Spinal cord (tissue), 10 donors: ENCODE measurements around the gene SLC26A8. TPM values are rescaled to one million over a fixed set of nuclear protein-coding genes. Genes with fewer than 3 reads are reported as not detected.
"Not testable (repeated sequence)": the region's sequence is repeated elsewhere in the genome, so short reads cannot be mapped to it uniquely, and the experiment has no call there.

ENCODE experiments used
- DNase-seq, 6 donors: peaks; one replicate each; pipeline versions ENCODE4 v3.0.0 to v3.0.0-alpha.2; 2013 to 2015; ENCODE audit warnings: low spot score in 6 of 6, low read depth in 4 of 6
- H3K27ac ChIP-seq: one replicate; pipeline ENCODE4 v1.5.1; 2013; ENCODE audit warnings: low read depth, low read length, control low read depth
- H3K27me3 ChIP-seq: one replicate; pipeline ENCODE4 v1.6.1; 2013; ENCODE audit warnings: low read length; ENCODE audit not compliant: control insufficient read depth, insufficient read depth
- H3K36me3 ChIP-seq: one replicate; pipeline ENCODE4 v1.6.1; 2013; ENCODE audit warnings: low read length; ENCODE audit not compliant: control insufficient read depth, insufficient read depth
- H3K4me1 ChIP-seq: one replicate; pipeline ENCODE4 v1.6.1; 2013; ENCODE audit warnings: low read length; ENCODE audit not compliant: control insufficient read depth, insufficient read depth
- H3K4me3 ChIP-seq: one replicate; pipeline ENCODE4 v1.5.1; 2013; ENCODE audit warnings: low read depth, low read length, control low read depth
- H3K9me3 ChIP-seq: one replicate; pipeline ENCODE4 v1.6.1; 2013; ENCODE audit warnings: low read length; ENCODE audit not compliant: control insufficient read depth, insufficient read depth
- WGBS: methylation state at CpG from one replicate; pipeline ENCODE4 v1.1.5; 2013; ENCODE audit warnings: missing lambda C conversion rate; ENCODE audit not compliant: insufficient coverage; 5-methylcytosine and 5-hydroxymethylcytosine counted together
- polyA plus RNA-seq, 2 donors: library from polyadenylated mRNA; unstranded; fragments of 120-200 nt; gene quantifications; one replicate each; pipeline ENCODE4 v1.2.1, GENCODE V29; 2013; ENCODE audit not compliant: insufficient read length in 2 of 2
- total RNA-seq, 2 donors: library from RNA; depleted of rRNA in 1 of 2; stranded (reverse); fragments of 120-200 nt in 1 of 2; fragments of >200 nt in 1 of 2; gene quantifications; one replicate each; pipeline versions ENCODE4 v1.2.3 to v1.2.4, GENCODE V29; 2013 to 2014
- donor health status: healthy.

The SLC26A8 gene
- total and polyA plus RNA-seq, 4 donors = 0.77 to 5.7 (median 4.9) TPM

DNA sequence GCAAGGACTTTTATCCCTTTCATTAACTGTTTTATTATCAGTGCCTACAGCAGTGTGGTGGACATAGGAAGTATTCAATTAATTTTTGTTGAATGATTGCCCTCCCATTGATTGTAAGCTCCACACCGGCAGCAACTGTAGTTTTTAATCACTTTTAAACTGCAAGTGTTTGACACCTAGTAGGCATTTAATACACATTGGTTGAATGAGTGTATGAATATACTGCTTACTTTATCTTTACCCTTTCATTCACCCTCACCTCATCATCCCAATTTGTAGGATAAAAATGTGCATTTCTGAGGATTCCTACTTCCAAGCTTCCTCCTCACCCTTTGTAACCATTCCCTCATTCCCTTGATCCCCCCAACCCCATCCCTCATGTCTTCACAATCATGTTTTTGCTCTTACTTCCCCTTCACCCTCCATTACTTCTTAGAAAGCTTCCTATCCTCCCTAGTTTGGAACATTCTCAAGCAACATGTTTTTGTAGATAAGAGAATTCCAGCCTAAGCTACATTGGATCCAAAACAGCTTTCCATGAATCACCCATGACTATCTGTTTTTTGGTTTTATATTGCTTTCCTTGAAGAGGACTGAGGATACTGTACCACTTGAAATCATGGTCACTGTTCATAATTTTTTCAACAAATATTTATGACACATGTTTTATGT, 955 bp upstream of the SLC26A8 start:
- Histone ChIP-seq H3K27ac (no peak overlapping the region), H3K4me1 (peaks cover 8% of the 10 kb centered on the region), H3K36me3 (peaks cover 2% of the 10 kb centered on the region), H3K9me3 (no peaks in the 10 kb centered on the region), H3K4me3 (no peak overlapping the region), H3K27me3 (peaks cover 11% of the 10 kb centered on the region)
- WGBS = no CpG with 5 or more reads among the region's 1 CpG
- DNase-seq = no peak

DNA sequence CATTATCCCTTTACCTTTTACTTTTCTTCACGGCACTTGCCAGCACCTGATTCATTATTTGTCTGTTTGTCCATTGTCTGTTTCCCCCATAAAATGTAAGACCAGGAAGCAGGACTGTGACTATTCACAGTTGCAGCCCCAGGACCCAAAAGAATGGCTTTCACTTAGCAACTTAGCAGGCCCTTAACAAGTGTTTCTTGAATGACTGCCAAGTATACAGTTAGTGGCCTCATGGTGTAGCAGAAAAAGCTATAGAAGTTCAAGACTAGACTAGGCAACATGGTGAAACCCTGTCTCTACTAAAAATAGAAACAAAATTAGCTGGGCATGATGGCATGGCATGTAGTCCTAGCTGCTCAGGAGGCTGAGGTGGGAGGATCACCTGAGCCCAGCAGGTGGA, 4.3 kb downstream of the SLC26A8 start:
- DNase-seq = peak in 1 of 6 donors; percentile 49
- H3K9me3 ChIP-seq = no peaks in the 10 kb centered on the region
- H3K27ac ChIP-seq = no peak overlapping the region
- H3K36me3 ChIP-seq = peaks cover 3% of the 10 kb centered on the region
- peaks cover 11% of the 10 kb centered on the region for H3K27me3 ChIP-seq
- no peak overlapping the region for H3K4me3 ChIP-seq
- no peaks in the 10 kb centered on the region for H3K4me1 ChIP-seq
- 25% methylated on average over 1 of the region's 1 CpG for WGBS

DNA sequence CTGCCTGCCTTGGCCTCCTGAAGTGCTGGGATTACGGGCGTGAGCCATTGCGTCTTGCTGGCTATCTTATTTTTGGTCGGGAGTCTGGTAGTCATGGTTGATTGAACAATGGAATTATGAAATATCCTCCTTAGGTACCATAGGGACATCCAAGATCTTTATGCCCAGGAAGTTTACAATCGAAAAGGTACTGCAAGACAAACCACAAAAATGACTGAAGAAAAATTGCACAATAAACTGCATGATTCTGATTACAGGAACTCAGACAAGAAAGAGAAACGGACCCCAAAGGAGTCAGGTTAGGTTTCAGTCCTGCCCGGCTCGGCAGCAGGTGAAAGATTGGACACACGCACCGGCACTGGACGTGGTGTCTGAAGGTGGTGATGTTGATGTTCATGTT, 5.3 kb downstream of the SLC26A8 start:
- DNase-seq = no peak
- 73% methylated on average over 6 of the region's 11 CpGs for WGBS
- H3K27ac ChIP-seq = no peak overlapping the region
- peaks cover 3% of the 10 kb centered on the region for H3K36me3 ChIP-seq
- no peak overlapping the region for H3K4me3 ChIP-seq
- no peaks in the 10 kb centered on the region for H3K4me1 ChIP-seq
- no peaks in the 10 kb centered on the region for H3K9me3 ChIP-seq
- H3K27me3 ChIP-seq = peaks cover 4% of the 10 kb centered on the region

DNA sequence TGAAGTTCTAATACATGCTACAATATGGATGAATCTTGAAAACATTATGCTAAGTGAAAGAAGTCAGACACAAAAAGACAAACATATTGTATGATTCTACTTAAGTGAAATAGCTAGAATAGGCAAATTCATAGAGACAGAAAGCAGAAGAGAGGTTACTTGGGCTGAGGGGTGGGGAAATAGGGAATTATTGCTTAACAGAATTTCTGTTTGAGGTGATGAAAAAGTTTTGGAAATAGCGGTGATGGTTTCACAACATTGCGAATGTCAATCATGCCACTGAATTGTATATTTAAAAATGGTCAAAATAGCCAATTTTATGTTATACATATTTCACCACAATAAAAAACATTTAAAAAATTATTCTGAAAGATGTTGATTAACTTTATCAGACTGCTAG, 6.1 kb downstream of the SLC26A8 start:
- no peak for DNase-seq
- H3K27me3 ChIP-seq = no peaks in the 10 kb centered on the region
- no peaks in the 10 kb centered on the region for H3K9me3 ChIP-seq
- H3K4me1 ChIP-seq = no peaks in the 10 kb centered on the region
- peaks cover 3% of the 10 kb centered on the region for H3K36me3 ChIP-seq
- no peak overlapping the region for H3K27ac ChIP-seq
- no CpG with 5 or more reads among the region's 2 CpGs for WGBS
- no peak overlapping the region for H3K4me3 ChIP-seq

DNA sequence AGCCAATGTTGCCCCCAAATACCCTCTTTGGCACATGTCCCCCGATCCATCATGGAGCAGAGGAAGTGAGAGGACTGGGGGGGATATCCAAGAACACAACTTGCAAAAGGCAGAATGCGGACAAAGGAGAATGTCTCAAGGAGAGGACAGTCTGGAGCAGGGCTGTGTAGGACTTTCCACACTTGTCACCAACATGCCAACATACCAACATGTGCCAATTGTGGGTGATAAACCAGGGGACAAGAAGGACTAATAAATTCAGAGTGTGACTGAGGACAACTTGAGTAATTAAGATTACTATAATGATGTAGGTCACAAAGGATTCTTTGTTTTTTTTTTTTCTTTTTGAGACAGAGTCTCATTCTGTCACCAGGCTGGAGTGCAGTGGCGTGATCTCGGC, 8.8 kb downstream of the SLC26A8 start:
- Histone ChIP-seq H3K9me3 (no peaks in the 10 kb centered on the region), H3K4me3 (no peak overlapping the region), H3K36me3 (peaks cover 3% of the 10 kb centered on the region), H3K4me1 (no peaks in the 10 kb centered on the region), H3K27me3 (no peaks in the 10 kb centered on the region), H3K27ac (no peak overlapping the region)
- peak in 1 of 6 donors; percentile 16 for DNase-seq
- WGBS = no CpG with 5 or more reads among the region's 4 CpGs

DNA sequence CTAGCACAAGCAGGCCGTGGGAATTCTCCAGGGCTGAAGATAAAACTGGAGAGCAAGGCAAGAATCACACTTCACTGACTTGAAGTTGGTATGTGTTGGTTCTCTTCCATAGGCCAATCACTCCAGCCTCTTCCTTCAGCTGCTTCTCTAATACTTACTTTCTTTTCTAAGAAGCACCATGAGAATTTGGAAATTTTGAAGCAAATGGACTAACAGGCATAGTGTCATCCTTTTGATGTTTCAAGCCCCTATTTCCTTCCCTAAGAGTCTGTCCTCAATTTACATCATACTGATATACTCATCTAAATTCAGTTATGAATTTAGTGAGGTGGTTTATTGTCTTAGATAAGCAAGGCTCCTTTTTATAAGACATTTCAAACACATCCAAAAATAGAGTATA, 24.0 kb downstream of the SLC26A8 start:
- H3K27me3 ChIP-seq = no peaks in the 10 kb centered on the region
- WGBS = no CpG with 5 or more reads among the region's 1 CpG
- H3K27ac ChIP-seq = no peak overlapping the region
- no peak for DNase-seq
- H3K4me3 ChIP-seq = no peak overlapping the region
- H3K4me1 ChIP-seq = no peaks in the 10 kb centered on the region
- H3K9me3 ChIP-seq = no peaks in the 10 kb centered on the region
- H3K36me3 ChIP-seq = no peaks in the 10 kb centered on the region

DNA sequence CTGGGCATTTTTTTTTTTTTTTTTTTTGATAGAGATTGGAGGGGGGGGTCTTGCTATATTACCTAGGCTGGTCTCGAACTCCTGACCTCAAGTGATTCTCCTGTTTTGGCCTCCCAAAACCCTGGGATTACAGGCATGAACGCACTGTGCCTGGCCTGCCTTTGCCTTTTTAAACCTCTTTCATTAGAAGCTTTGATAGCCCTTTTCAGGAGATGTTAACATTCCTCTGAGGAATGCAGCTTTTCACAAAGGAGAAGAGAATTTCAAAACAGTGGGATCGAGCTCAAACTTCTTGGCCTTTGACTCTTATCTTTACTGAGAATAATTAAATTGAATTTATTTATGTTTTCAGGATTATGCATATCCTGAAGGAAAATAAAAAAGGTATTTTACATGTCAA, 31.3 kb downstream of the SLC26A8 start:
- no peak overlapping the region for H3K4me3 ChIP-seq
- H3K27ac ChIP-seq = no peak overlapping the region
- DNase-seq = no peak
- no peaks in the 10 kb centered on the region for H3K36me3 ChIP-seq
- WGBS = 53% methylated on average over 2 of the region's 3 CpGs
- H3K9me3 ChIP-seq = no peaks in the 10 kb centered on the region
- no peaks in the 10 kb centered on the region for H3K4me1 ChIP-seq
- H3K27me3 ChIP-seq = no peaks in the 10 kb centered on the region

DNA sequence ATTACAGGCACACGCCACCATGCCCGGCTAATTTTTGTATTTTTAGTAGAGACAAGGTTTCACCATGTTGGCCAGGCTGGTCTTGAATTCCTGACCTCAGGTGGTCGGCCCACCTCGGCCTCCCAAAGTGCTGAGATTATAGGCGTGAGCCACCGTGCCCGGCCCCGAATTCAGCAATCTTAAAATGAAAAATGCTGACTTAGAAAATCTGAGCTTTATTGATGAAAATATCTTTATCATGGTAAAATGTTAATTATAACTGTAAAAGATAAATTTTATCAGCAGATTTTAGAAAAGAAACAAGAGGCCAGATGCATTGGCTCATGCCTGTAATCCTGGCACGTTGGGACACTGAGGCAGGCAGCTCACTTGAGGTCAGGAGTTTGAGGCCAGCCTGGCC, 36.4 kb downstream of the SLC26A8 start:
- WGBS = 97% methylated on average over 4 of the region's 9 CpGs
- not testable (repeated sequence) for H3K4me3 ChIP-seq, H3K4me1 ChIP-seq, DNase-seq, H3K27me3 ChIP-seq, H3K36me3 ChIP-seq, H3K27ac ChIP-seq, H3K9me3 ChIP-seq

DNA sequence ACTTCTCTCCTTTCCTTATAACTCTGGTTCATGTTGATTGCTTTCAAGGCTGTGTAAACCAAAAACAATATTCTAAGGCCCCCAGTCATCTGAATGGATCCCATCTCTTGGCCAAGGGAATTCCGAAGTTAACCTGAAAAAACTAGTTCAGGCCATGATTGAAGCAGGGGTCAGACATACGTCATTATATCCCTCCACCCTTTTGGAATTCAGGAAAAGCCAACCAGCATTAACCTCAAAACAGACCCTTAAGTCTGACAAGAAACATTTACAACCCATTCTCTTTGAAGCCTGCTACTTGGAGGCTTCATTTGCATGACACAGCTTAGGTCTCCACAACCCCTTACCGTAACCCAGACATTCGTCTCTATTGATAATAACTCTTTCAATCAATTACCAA, 39.7 kb downstream of the SLC26A8 start:
- DNase-seq = no peak
- no peaks in the 10 kb centered on the region for H3K27me3 ChIP-seq
- H3K36me3 ChIP-seq = no peaks in the 10 kb centered on the region
- WGBS = 52% methylated on average over 3 of the region's 4 CpGs
- H3K4me3 ChIP-seq = no peak overlapping the region
- no peak overlapping the region for H3K27ac ChIP-seq
- no peaks in the 10 kb centered on the region for H3K9me3 ChIP-seq
- H3K4me1 ChIP-seq = no peaks in the 10 kb centered on the region

DNA sequence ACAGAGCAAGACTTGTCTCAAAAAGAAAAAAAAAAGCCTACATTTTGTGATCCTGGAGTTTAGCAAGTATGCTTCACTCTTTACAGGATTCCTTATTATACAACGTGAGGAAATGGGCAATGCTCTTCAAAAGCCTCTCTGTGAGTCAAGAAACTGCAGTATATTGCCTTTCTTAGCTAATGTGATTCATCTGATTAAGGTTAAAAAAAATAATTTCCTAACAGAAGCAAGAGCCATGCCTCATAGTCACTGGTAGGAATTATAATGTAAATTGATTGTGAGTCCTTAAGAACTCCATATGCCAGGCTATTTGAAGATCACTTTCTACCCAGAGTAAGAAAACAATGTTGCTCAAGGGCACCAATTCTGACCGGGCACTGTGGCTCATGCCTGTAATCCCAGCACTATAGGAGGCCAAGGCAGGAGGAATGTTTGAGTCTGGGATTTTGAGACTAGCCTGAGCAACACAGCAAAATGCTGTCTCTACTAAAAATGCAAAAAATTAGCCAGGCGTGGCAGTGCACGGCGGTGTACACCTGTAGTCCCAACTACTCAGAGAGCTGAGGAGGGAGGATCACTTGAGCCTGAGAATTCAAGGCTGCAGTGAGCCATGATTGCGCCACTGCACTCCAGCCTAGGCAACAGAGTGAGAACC, 43.3 kb downstream of the SLC26A8 start:
- no peak for DNase-seq
- Histone ChIP-seq H3K27me3 (no peaks in the 10 kb centered on the region), H3K27ac (no peak overlapping the region), H3K4me1 (no peaks in the 10 kb centered on the region), H3K36me3 (no peaks in the 10 kb centered on the region), H3K4me3 (no peak overlapping the region), H3K9me3 (no peaks in the 10 kb centered on the region)
- 95% methylated on average over 3 of the region's 6 CpGs for WGBS
